H1 (cell line): ENCODE data around the gene CACNA1C. TPM values are rescaled to one million over a fixed set of nuclear protein-coding genes. Genes with fewer than 3 reads are reported as not detected.

Experiments
- CHD7 ChIP-seq: fragments of 300-600 bp; sonication (generic); IDR thresholded peaks from 2 replicates; pipeline ENCODE4 v1.7.1; 2012; ENCODE audit warnings: low read length, moderate library complexity, mild to moderate bottlenecking, inconsistent platforms; ENCODE audit not compliant: insufficient replicate concordance
- RBBP5 ChIP-seq: IDR thresholded peaks from 2 replicates; pipeline ENCODE4 v1.7.1; 2012; ENCODE audit warnings: low read depth, mild to moderate bottlenecking, inconsistent platforms, low read length, moderate library complexity, borderline replicate concordance
- polyA plus RNA-seq, 7 experiments: library from polyadenylated mRNA; depleted of rRNA in 3 of 7; stranded (reverse) in 5 of 7; unstranded in 2 of 7; fragments of >200 nt in 5 of 7; fragments of 200-250 nt in 2 of 7; gene quantifications; 1 replicate in 5 of 7; 2 replicates in 1 of 7; 4 replicates in 1 of 7; pipeline versions ENCODE4 v1.2.1 to v1.2.3, GENCODE V29; 2011 to 2013; ENCODE audit warnings: missing spikeins in 2 of 7, mixed read lengths in 2 of 7
- total RNA-seq: library from RNA; stranded (reverse); fragmentation: NEBNext Ultra II Directional; extraction: Animal tissue kit (Norgen Biotek cat#: 25700); gene quantifications from 2 replicates; pipeline ENCODE4 v1.2.1, GENCODE V29; 2021

Gene CACNA1C
- total and polyA plus RNA-seq, 2 of the 8 experiments (the other 6 are each of a cell fraction or from before 2014, with no cell fraction given), result 1.3 TPM

DNA sequence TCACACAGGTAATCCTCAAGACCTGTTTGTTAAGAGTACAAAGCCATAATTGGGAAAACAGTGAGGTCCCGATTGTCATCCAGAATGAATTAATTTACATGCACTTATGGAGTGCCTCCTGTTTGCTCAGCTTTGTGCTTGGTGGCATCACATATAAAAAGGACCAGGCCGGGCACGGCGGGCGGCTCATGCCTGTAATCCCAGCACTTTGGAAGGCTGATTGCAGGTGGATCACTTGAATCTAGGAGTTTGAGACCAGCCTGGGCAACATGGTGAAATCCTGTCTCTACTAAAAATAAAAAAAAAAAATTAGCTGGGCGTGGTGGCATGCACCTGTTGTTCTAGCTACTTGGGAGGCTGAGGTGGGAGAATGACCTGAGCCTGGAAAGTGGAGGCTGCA is 247.4 kb downstream of the CACNA1C start (continued):
- TF ChIP-seq CHD7, result no peak
- TF ChIP-seq RBBP5, result no peak
